GM18517 (cell line): Measurements from ENCODE around the gene SPOCK2.
"Not testable (repeated sequence)": the region's sequence is repeated elsewhere in the genome, so short reads cannot be mapped to it uniquely, and the experiment has no call there.

Source experiments
- ATAC-seq: cut with Tn5 transposase; IDR thresholded peaks from one replicate; pipeline ENCODE4 v1.9.1; 2021; ENCODE audit warnings: mild to moderate bottlenecking, moderate library complexity; ENCODE audit not compliant: unreplicated experiment

The SPOCK2 gene

GRCh38 chr10:72034040-72034499 is 54.3 kb downstream of the SPOCK2 start:
- no peak for ATAC-seq

DNA sequence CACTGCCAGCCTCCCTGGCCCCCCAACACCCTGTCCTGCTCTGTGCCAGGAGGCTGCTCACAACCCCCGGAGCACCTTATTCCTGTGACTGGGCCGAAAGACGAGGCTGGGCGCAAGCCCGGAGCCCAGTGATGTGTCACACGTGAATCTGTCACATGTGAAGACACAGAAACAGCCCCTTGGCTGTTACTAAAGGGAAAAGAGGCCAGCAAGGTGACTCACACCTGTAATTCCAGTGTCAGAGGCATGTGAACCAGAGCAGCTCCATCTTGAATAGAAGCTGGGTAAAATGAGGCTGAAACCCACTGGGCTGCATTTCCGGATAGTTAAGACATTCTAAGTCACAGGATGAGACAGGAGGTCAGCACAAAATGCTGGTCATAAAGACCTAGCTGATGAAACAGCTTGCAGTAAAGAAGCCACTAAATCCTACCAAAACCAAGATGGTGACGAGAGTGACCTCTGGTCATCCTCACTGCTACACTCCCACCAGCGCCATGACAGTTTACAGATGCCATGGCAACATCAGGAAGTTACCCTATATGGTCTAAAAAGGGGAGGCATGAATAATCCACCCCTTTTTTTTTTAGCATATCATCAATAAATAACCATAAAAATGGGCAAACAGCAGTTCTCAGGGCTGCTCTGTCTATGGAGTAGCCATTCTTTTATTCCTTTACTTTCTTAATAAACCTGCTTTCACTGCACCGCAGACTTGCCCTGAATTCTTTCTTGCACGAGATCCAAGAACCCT is 55.8 kb downstream of the SPOCK2 start:
- not testable (repeated sequence) for ATAC-seq

DNA sequence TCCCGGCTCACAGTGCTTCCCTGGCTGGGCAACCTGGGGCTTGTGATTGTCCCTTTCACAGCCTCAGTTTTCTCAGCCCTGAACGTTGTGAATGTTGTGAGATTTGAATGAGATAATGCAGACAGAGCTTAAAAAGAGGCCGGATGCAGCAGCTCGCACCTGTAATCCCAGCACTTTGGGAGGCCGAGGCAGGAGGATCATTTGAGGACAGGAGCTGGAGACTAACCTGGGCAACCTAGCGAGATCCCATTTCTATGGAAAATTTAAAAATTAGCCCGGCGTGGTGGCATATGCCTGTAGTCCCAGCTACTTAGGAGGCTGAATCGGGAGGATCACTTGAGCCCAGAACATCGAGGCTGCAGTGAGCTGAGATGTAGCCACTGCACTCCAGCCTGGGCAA is 56.6 kb downstream of the SPOCK2 start:
- no peak for ATAC-seq

- no peak for ATAC-seq
Observed at GRCh38 chr10:72030762-72031543, 57.4 kb downstream of the SPOCK2 start.

DNA sequence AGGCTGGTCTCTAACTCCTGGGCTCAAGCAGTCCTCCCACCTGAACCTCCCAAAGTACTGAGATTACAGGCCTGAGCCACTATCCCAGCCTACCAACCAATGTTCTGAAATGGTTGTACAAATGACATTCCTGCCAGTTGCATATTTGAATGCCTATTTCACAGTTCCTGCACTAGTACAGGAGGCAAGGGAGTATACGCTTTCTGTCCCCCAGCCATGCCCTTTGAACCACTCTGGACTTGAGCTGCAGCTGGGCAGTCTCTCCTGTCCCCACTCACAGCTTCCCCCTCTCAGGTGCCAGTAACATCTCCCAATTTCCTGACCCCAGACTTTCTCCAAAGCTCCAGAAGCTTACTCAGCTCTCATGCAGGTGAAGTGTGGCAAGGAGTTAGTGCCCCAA is 58.9 kb downstream of the SPOCK2 start:
- ATAC-seq = no peak

GRCh38 chr10:72027498-72027897 is 60.9 kb downstream of the SPOCK2 start:
- no peak for ATAC-seq

- no peak for ATAC-seq
Observed at GRCh38 chr10:72026278-72027111, 61.9 kb downstream of the SPOCK2 start.

DNA sequence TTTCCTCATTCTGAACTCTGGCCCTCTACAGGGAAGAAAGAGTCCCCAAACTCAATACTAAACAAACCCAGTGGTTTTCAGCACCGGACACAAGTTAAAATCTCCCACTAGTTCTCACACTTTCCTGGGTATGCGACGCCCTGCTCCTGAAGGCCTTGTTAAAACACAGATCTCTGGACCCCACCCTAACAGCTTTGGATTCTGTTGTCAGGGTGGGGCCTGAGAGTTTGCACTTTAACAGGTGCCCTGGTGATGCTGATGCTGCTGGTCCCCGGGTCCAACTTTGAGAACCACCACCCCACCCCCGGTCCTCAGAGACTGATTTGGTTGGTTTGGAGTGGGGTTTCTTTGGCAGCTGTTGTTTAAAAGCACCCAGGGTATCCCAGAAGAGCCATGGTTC is 62.5 kb downstream of the SPOCK2 start:
- no peak for ATAC-seq

GRCh38 chr10:72025400-72025799 is 63.0 kb downstream of the SPOCK2 start:
- ATAC-seq = no peak

- ATAC-seq = no peak
Observed at GRCh38 chr10:72024596-72024995, 63.8 kb downstream of the SPOCK2 start.

DNA sequence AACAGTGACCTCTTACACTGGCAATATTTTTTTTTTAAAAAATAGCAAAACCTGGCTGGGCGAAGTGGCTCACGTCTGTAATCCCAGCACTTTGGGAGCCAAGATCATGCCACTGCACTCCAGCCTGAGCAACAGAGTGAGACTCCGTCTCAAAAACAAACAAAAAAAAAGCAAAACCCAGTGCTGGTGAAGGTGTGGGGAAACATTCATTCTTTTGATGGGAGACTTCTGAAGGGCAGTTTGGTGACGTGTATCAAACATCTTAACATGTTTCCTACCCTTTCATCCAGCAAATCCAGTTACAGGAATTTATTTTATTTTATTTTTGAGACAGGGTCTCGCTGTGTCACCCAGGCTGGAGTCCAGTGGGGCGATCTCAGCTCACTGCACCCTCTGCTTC is 66.1 kb downstream of the SPOCK2 start:
- ATAC-seq = no peak

GRCh38 chr10:72020914-72021809 is 67.2 kb downstream of the SPOCK2 start:
- ATAC-seq = no peak

DNA sequence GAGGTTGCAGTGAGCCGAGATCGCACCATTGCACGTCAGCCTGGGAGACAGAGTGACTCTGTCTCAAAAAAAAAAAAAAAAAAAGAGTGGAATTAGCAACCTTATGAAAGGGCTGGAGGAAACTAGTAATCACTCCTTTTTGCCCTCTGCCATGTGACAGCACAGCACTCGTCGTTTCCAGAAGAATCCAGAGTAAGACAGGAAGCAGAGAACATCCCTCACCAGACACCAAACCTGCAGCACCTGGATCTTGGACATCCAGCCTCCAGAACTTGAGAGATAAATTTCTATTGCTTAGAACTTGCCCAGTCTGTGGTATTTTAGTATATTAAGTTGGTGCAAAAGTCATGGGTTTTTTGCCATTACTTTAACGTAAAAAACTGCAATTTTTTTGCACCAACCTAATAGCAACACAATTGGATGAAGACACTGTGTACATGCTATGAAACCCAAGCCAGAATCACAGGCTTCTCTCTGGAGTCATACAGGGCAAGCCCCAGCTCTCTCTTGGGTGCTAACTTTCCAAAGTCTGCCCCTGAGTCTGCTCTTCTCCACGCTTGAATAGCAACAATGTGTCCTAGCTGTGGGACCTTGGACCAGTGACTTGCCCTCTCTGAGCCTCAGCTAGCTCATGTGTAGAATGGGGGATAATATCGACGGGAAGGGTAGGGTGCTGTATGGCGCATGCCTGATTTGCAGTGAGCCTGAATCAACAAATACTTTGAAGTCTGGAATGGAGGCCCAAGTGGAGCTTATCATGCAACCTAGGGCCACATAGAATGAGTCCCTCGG is 69.1 kb downstream of the SPOCK2 start:
- no peak for ATAC-seq

GRCh38 chr10:72016608-72017300 is 71.6 kb downstream of the SPOCK2 start:
- ATAC-seq = no peak

- ATAC-seq = no peak
Observed at GRCh38 chr10:72015841-72016240, 72.5 kb downstream of the SPOCK2 start.

DNA sequence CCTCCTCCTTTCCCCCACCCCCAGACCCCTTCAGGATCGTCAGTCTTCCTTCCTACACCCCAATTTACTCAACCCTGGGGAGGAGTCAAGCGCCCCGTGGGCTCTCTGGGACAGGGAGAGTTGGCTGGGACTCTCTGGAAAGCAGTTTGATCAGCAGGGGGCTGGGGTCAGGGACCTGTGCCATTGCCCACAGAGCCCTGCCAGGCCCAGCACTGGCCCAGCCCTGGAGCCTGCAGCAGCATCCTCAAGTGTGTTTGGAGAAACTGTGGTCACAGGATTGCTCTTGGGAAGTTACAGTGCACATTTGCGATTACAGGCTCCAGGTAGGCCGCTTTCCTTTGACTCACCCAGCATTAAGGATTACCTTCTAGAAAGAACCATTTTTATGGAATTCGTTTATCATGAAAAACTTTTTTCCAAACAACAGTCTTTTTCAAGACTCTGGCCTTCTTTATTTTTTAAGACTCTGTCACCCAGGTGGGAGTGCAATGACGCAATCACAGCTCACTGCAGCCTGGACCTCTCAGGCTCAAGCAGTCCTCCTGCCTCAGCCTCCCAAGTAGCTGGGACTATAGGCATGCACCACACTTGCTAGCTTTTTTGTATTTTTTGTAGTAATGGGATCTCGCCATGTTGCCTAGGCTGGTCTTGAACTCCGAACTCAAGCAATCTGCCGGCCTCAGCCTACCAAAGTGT is 73.4 kb downstream of the SPOCK2 start:
- ATAC-seq = no peak

- no peak for ATAC-seq
Observed at GRCh38 chr10:72014197-72014596, 74.2 kb downstream of the SPOCK2 start.

DNA sequence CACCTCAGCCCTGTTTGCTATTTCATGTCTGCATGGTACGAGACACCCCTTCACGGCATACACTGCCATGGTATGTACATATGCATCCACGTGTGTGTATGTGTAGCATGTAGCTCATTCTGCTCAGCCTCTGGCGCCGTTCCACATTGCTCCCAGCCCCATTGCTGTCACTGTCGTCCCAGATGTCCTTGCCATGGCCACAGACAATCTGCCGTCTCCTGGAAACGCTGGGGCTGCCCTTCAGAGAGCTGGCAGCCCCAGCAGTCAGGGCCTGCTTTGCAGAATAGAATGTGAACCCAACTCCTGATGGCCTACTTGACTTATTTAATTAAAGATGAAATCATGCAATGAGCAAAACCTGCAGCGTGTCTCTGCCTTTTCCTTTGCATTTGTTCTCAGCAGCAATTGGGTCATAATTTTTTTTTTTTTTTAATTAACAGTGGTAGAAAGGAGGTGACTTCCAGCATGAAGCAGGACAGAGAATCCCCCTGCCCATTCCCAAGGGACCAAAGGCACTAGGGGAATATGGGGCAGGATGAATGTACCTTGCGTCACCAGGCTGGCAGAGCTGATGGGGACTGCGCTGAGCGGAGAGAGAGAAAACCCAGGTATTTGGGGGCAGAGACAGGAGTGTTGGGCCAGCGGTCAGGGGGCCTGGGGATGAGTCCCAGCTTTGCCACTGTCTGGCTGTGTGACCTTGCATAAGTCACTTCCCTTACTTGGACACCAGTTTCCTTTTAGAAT is 75.0 kb downstream of the SPOCK2 start:
- ATAC-seq = no peak
